ENCODE data around the gene TIMELESS.

The TIMELESS gene

GRCh38 chr12:56377310-56377988, 71.8 kb downstream of the TIMELESS start:
- WGBS, 2 donors (ENCODE audit: extremely low coverage in 2 of 2, insufficient read length in 2 of 2, insufficient replicate concordance in 1 of 2), result no CpG with 5 or more reads among the region's 4 CpGs
- H3K4me2 ChIP-seq (ENCODE audit: insufficient read depth, low read length, poor library complexity, severe bottlenecking), result no peak overlapping the region
- DNase-seq (ENCODE audit: low spot score), result no peak

DNA sequence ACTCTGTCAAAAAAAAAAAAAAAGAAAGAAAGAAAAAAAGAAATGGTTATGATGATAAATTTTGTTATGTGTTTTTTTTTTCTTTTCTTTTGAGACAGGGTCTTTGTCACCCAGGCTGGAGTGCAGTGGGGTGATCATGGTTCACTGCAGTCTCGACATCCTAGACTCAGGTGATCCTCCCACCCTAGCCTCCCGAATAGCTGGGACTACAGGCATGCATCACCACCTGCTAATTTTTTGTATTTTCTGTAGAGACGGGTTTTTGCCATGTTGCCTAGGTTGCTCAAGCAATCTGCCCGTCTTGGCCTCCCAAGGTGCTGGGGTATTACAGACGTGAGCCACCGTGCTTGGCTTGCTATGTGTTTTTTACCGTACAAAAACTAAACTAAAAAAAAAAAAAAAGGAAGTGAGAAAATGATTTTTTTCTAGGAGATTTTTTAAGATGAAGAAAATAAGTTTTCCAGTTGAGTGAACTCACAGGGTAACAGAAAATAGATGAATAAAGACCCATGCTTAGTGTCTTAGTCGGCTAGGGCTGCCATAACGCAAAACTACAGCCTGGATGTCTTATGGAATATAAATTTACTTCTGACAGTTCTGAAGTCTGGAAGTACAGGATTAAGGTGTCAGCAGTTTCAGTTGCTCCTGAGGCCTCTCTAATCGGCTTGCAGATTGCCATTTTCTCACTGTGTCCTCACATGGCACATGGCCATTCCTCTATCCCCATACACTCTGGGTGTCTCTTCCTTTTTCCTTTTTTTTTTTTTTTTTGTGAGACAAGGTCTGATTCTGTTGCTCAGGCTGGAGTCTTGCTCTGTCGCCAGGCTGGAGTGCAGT, 73.4 kb downstream of the TIMELESS start:
- H3K4me3 ChIP-seq (ENCODE audit: low read length in 2 of 2), result no peak overlapping the region
- H3K79me1 ChIP-seq (ENCODE audit: low read depth, low read length), result no peaks in the 10 kb centered on the region
- H3K4me1 ChIP-seq (ENCODE audit: control insufficient read depth in 2 of 2, insufficient read depth in 1 of 2, low read depth in 1 of 2, low read length in 2 of 2), result peaks cover 0 to 9% of the 10 kb centered on the region in 2 donors
- no peak overlapping the region for H2BK12ac ChIP-seq (ENCODE audit: low read length)
- no peak overlapping the region for H4K8ac ChIP-seq (ENCODE audit: low read depth, low read length)
- no peak overlapping the region for H3K18ac ChIP-seq (ENCODE audit: low read length)
- WGBS, 2 donors (ENCODE audit: extremely low coverage in 2 of 2, insufficient read length in 2 of 2, insufficient replicate concordance in 1 of 2), result no CpG with 5 or more reads among the region's 11 CpGs
- H3K9ac ChIP-seq (ENCODE audit: low read depth, low read length, poor library complexity), result no peak overlapping the region
- DNase-seq (ENCODE audit: low spot score), result no peak
- no peak overlapping the region for H3K23ac ChIP-seq (ENCODE audit: low read depth, low read length, poor library complexity)
- H2BK120ac ChIP-seq (ENCODE audit: low read depth, low read length), result no peak overlapping the region
- peaks cover 0 to 4% (median 0%) of the 10 kb centered on the region in 3 experiments for H3K27me3 ChIP-seq (ENCODE audit: control insufficient read depth in 3 of 3, insufficient read depth in 3 of 3, low read depth in 1 of 3, low read length in 3 of 3)
- H3K14ac ChIP-seq (ENCODE audit: low read length), result no peak overlapping the region
- H3K36me3 ChIP-seq (replicated peaks in 1 of 2; ENCODE audit: control insufficient read depth in 2 of 2, insufficient read depth in 2 of 2, low read length in 2 of 2), result no peaks in the 10 kb centered on the region
- no peak overlapping the region for H3K4ac ChIP-seq (ENCODE audit: low read length)
- no peak overlapping the region for H3K27ac ChIP-seq (replicated peaks; ENCODE audit: low read length)
- no peak overlapping the region for H2BK5ac ChIP-seq (ENCODE audit: low read length)
- no peak overlapping the region for H3K4me2 ChIP-seq (ENCODE audit: insufficient read depth, low read length, poor library complexity, severe bottlenecking)
- H2AK5ac ChIP-seq (ENCODE audit: low read depth, low read length), result no peak overlapping the region
- H3K9me3 ChIP-seq (replicated peaks in 1 of 2; ENCODE audit: control insufficient read depth in 2 of 2, insufficient read depth in 1 of 2, low read depth in 1 of 2, low read length in 2 of 2), result peaks cover 0 to 5% of the 10 kb centered on the region in 2 donors
- no peak overlapping the region for H4K91ac ChIP-seq (ENCODE audit: low read depth, low read length, poor library complexity)
- H2AFZ ChIP-seq (ENCODE audit: low read length), result peak overlapping the region; percentile 22
- no peak overlapping the region for H2BK15ac ChIP-seq (ENCODE audit: low read length)

More at GRCh38 chr12:56377310-56377988, 71.8 kb downstream of the TIMELESS start:
- Histone ChIP-seq H3K4me3 (ENCODE audit: low read length in 2 of 2) (no peak overlapping the region), H3K27me3 (ENCODE audit: control insufficient read depth in 3 of 3, insufficient read depth in 3 of 3, low read depth in 1 of 3, low read length in 3 of 3) (peaks cover 0 to 4% (median 0%) of the 10 kb centered on the region in 3 experiments), H3K79me1 (ENCODE audit: low read depth, low read length) (no peaks in the 10 kb centered on the region), H3K4me1 (ENCODE audit: control insufficient read depth in 2 of 2, insufficient read depth in 1 of 2, low read depth in 1 of 2, low read length in 2 of 2) (peaks cover 0 to 9% of the 10 kb centered on the region in 2 donors), H3K23ac (ENCODE audit: low read depth, low read length, poor library complexity) (no peak overlapping the region), H3K36me3 (replicated peaks in 1 of 2; ENCODE audit: control insufficient read depth in 2 of 2, insufficient read depth in 2 of 2, low read length in 2 of 2) (no peaks in the 10 kb centered on the region), H4K8ac (ENCODE audit: low read depth, low read length) (no peak overlapping the region), H2AK5ac (ENCODE audit: low read depth, low read length) (no peak overlapping the region), H3K18ac (ENCODE audit: low read length) (no peak overlapping the region), H3K9ac (ENCODE audit: low read depth, low read length, poor library complexity) (no peak overlapping the region), H3K9me3 (replicated peaks in 1 of 2; ENCODE audit: control insufficient read depth in 2 of 2, insufficient read depth in 1 of 2, low read depth in 1 of 2, low read length in 2 of 2) (peaks cover 0 to 5% of the 10 kb centered on the region in 2 donors), H4K91ac (ENCODE audit: low read depth, low read length, poor library complexity) (no peak overlapping the region), H3K27ac (replicated peaks; ENCODE audit: low read length) (no peak overlapping the region), H3K4ac (ENCODE audit: low read length) (no peak overlapping the region), H2BK5ac (ENCODE audit: low read length) (no peak overlapping the region), H2BK120ac (ENCODE audit: low read depth, low read length) (no peak overlapping the region), H2AFZ (ENCODE audit: low read length) (peak overlapping the region; percentile 57), H2BK12ac (ENCODE audit: low read length) (no peak overlapping the region), H3K14ac (ENCODE audit: low read length) (no peak overlapping the region), H2BK15ac (ENCODE audit: low read length) (no peak overlapping the region)

- H3K14ac ChIP-seq (ENCODE audit: low read length), result no peak overlapping the region
- H3K27me3 ChIP-seq (ENCODE audit: control insufficient read depth in 3 of 3, insufficient read depth in 3 of 3, low read depth in 1 of 3, low read length in 3 of 3), result peaks cover 0 to 4% (median 0%) of the 10 kb centered on the region in 3 experiments
- no peak overlapping the region for H3K18ac ChIP-seq (ENCODE audit: low read length)
- no peak overlapping the region for H3K23ac ChIP-seq (ENCODE audit: low read depth, low read length, poor library complexity)
- no peak overlapping the region for H3K4ac ChIP-seq (ENCODE audit: low read length)
- no peak overlapping the region for H3K9ac ChIP-seq (ENCODE audit: low read depth, low read length, poor library complexity)
- no peak overlapping the region for H2BK5ac ChIP-seq (ENCODE audit: low read length)
- peaks cover 0 to 9% of the 10 kb centered on the region in 2 donors for H3K4me1 ChIP-seq (ENCODE audit: control insufficient read depth in 2 of 2, insufficient read depth in 1 of 2, low read depth in 1 of 2, low read length in 2 of 2)
- no peak overlapping the region for H2AFZ ChIP-seq (ENCODE audit: low read length)
- no peak overlapping the region for H3K27ac ChIP-seq (replicated peaks; ENCODE audit: low read length)
- H2BK15ac ChIP-seq (ENCODE audit: low read length), result no peak overlapping the region
- H3K4me2 ChIP-seq (ENCODE audit: insufficient read depth, low read length, poor library complexity, severe bottlenecking), result no peak overlapping the region
- no peak for DNase-seq (ENCODE audit: low spot score)
- H4K91ac ChIP-seq (ENCODE audit: low read depth, low read length, poor library complexity), result no peak overlapping the region
- H2BK120ac ChIP-seq (ENCODE audit: low read depth, low read length), result no peak overlapping the region
- no peaks in the 10 kb centered on the region for H3K79me1 ChIP-seq (ENCODE audit: low read depth, low read length)
- H2BK12ac ChIP-seq (ENCODE audit: low read length), result no peak overlapping the region
- H2AK5ac ChIP-seq (ENCODE audit: low read depth, low read length), result no peak overlapping the region
- peaks cover 0 to 5% of the 10 kb centered on the region in 2 donors for H3K9me3 ChIP-seq (replicated peaks in 1 of 2; ENCODE audit: control insufficient read depth in 2 of 2, insufficient read depth in 1 of 2, low read depth in 1 of 2, low read length in 2 of 2)
- H4K8ac ChIP-seq (ENCODE audit: low read depth, low read length), result no peak overlapping the region
- no peak overlapping the region for H3K4me3 ChIP-seq (ENCODE audit: low read length in 2 of 2)
- WGBS, 2 donors (ENCODE audit: extremely low coverage in 2 of 2, insufficient read length in 2 of 2, insufficient replicate concordance in 1 of 2), result no CpG with 5 or more reads among the region's 7 CpGs
- H3K36me3 ChIP-seq (replicated peaks in 1 of 2; ENCODE audit: control insufficient read depth in 2 of 2, insufficient read depth in 2 of 2, low read length in 2 of 2), result no peaks in the 10 kb centered on the region
Observed at GRCh38 chr12:56374726-56375597, 74.3 kb downstream of the TIMELESS start.

Measured in neuronal stem cell (in vitro differentiated cells).